PC-3 (cell line): Measurements from ENCODE around the gene TGM2. TPM values are rescaled to one million over a fixed set of nuclear protein-coding genes. Genes with fewer than 3 reads are reported as not detected.

Experiments
- ATAC-seq: fragments of 200-7000 bp; cut with Tn5 transposase; 2 replicates; pipeline ENCODE4 v1.9.1; 2020; ENCODE audit warnings: mild to moderate bottlenecking, moderate library complexity
- BruUV-seq: library from RNA; stranded (reverse); fragments of 400-500 nt; replicated peaks from 2 replicates; lab custom pipeline; 2021; lab: Mats Ljungman, UMichigan
- CTCF ChIA-PET: fragments of 300-600 bp; sonication (Branson Sonifier 250); formaldehyde crosslinking; loops from one replicate; lab custom pipeline; 2022; ENCODE audit warnings: antibody characterized with exemption; lab: Charles Lee
- POLR2A ChIA-PET: fragments of 300-600 bp; sonication (Branson Sonifier 250); formaldehyde crosslinking; loops from one replicate; lab custom pipeline; 2022; ENCODE audit warnings: antibody characterized with exemption; ENCODE audit not compliant: unreplicated experiment; lab: Charles Lee
- DNase-seq: peaks from one replicate; pipeline ENCODE4 v3.0.0-alpha.2; 2015
- H2AFZ ChIP-seq: fragments of 300-600 bp; sonication (generic); 2 replicates; pipeline ENCODE4 v1.6.0; 2016; ENCODE audit warnings: antibody characterized with exemption, low read length
- H3F3A ChIP-seq: fragments of 300-600 bp; sonication (generic); one replicate; pipeline ENCODE4 v1.6.0; 2017; ENCODE audit warnings: antibody characterized with exemption, low read length, control low read depth, mild to moderate bottlenecking; ENCODE audit not compliant: unreplicated experiment
- H3K27ac ChIP-seq: fragments of 300-600 bp; sonication (generic); 2 replicates; pipeline ENCODE4 v1.5.1; 2016; ENCODE audit warnings: mild to moderate bottlenecking, low read length
- H3K27me3 ChIP-seq: fragments of 300-600 bp; sonication (generic); 2 replicates; pipeline ENCODE4 v1.6.1; 2016; ENCODE audit warnings: low read length, mixed read lengths
- H3K36me3 ChIP-seq: fragments of 300-600 bp; sonication (generic); 2 replicates; pipeline ENCODE4 v1.6.1; 2016; ENCODE audit warnings: low read depth, mixed run types, low read length, mixed read lengths
- H3K4me1 ChIP-seq: fragments of 300-600 bp; sonication (generic); 2 replicates; pipeline ENCODE4 v1.5.1; 2016; ENCODE audit warnings: low read length; ENCODE audit not compliant: insufficient read depth
- H3K4me2 ChIP-seq: fragments of 300-600 bp; sonication (generic); 2 replicates; pipeline ENCODE4 v1.6.0; 2016; ENCODE audit warnings: low read length
- H3K4me3 ChIP-seq: fragments of 300-600 bp; sonication (generic); 2 replicates; pipeline ENCODE4 v1.5.1; 2016; ENCODE audit warnings: mild to moderate bottlenecking, low read length, mixed read lengths
- H3K79me2 ChIP-seq: fragments of 300-600 bp; sonication (generic); 2 replicates; pipeline ENCODE4 v1.6.1; 2017; ENCODE audit warnings: low read length, mixed read lengths
- H3K9ac ChIP-seq: fragments of 300-600 bp; sonication (generic); 2 replicates; pipeline ENCODE4 v1.6.0; 2016; ENCODE audit warnings: mild to moderate bottlenecking, low read length
- H3K9me2 ChIP-seq: fragments of 300-600 bp; sonication (generic); replicated peaks from 2 replicates; pipeline ENCODE4 v1.6.1; 2016; ENCODE audit warnings: mixed run types, low read length, mixed read lengths
- H3K9me3 ChIP-seq: fragments of 300-600 bp; sonication (generic); 2 replicates; pipeline ENCODE4 v1.6.1; 2016; ENCODE audit warnings: low read length, mixed read lengths
- H4K20me1 ChIP-seq: fragments of 300-600 bp; sonication (generic); 2 replicates; pipeline ENCODE4 v1.6.1; 2016; ENCODE audit warnings: low read length, mixed read lengths
- CTCF ChIP-seq: fragments of 300-600 bp; sonication (generic); conservative IDR thresholded peaks from 2 replicates; pipeline ENCODE4 v1.5.1; 2017; ENCODE audit warnings: antibody characterized with exemption, low read depth, mild to moderate bottlenecking, low read length
- EZH2 ChIP-seq: fragments of 300-600 bp; sonication (generic); IDR thresholded peaks from one replicate; pipeline ENCODE4 v1.6.1; 2017; ENCODE audit warnings: antibody characterized with exemption, mild to moderate bottlenecking, low read length; ENCODE audit not compliant: unreplicated experiment
- EZH2phosphoT487 ChIP-seq: fragments of 300-600 bp; sonication (generic); IDR thresholded peaks from 2 replicates; pipeline ENCODE4 v1.6.1; 2018; ENCODE audit warnings: mild to moderate bottlenecking, antibody characterized with exemption, low read length, borderline replicate concordance
- intact Hi-C: fragments of 100-400 bp; cut with micrococcal nuclease; formaldehyde crosslinking; loops from 2 replicates; pipeline ENCODE4 v1.9.0; 2023
- total RNA-seq: library from RNA; depleted of rRNA; stranded (reverse); fragments of >200 nt; gene quantifications from 2 replicates; pipeline ENCODE4 v1.2.3, GENCODE V29; 2014

The TGM2 gene
- total RNA-seq, 1 experiment from 2014 or later, result 583 TPM

- no peak for DNase-seq
- Histone ChIP-seq H3K27ac (no peak overlapping the region), H2AFZ (no peak overlapping the region), H3K79me2 (no peaks in the 10 kb centered on the region), H3K4me1 (peaks cover 29% of the 10 kb centered on the region), H4K20me1 (no peaks in the 10 kb centered on the region), H3K9me2 (no peaks in the 10 kb centered on the region), H3K4me2 (no peak overlapping the region), H3K36me3 (peaks cover 70% of the 10 kb centered on the region), H3F3A (peaks cover 3% of the 10 kb centered on the region), H3K27me3 (no peaks in the 10 kb centered on the region), H3K9ac (no peak overlapping the region), H3K4me3 (no peak overlapping the region), H3K9me3 (no peaks in the 10 kb centered on the region)
- CTCF ChIA-PET, result interaction anchor here (0.5 kb wide), 1 partner anchor 888 kb away, joined by 6 read pairs; no protein-coding TSS in a partner anchor
- POLR2A ChIA-PET, result no interaction called here
- ATAC-seq, result no peak
- TF ChIP-seq CTCF, result no peak
- no peak for TF ChIP-seq EZH2phosphoT487
- no peak for TF ChIP-seq EZH2
- intact Hi-C loops, result no loop called here
- no TSS peak for BruUV-seq
Measured at GRCh38 chr20:38138086-38138778, 26.8 kb downstream of the TGM2 start.

GRCh38 chr20:38137441-38138037 is 27.5 kb downstream of the TGM2 start:
- Histone ChIP-seq H3K9ac (no peak overlapping the region), H3K79me2 (no peaks in the 10 kb centered on the region), H3K27me3 (no peaks in the 10 kb centered on the region), H4K20me1 (no peaks in the 10 kb centered on the region), H3K4me3 (no peak overlapping the region), H2AFZ (no peak overlapping the region), H3K9me2 (no peaks in the 10 kb centered on the region), H3F3A (no peaks in the 10 kb centered on the region), H3K4me1 (peaks cover 23% of the 10 kb centered on the region), H3K27ac (no peak overlapping the region), H3K36me3 (peaks cover 67% of the 10 kb centered on the region), H3K4me2 (no peak overlapping the region), H3K9me3 (no peaks in the 10 kb centered on the region)
- intact Hi-C loops, result no loop called here
- BruUV-seq, result no TSS peak
- ChIA-PET POLR2A (no interaction called here), CTCF (no interaction called here)
- no peak for ATAC-seq
- TF ChIP-seq EZH2 (no peak), EZH2phosphoT487 (no peak), CTCF (no peak)
- no peak for DNase-seq
